GM18867 (cell line): ENCODE results near the gene SETD2.
"Not testable (repeated sequence)": the region's sequence is repeated elsewhere in the genome, so short reads cannot be mapped to it uniquely, and the experiment has no call there.

Experiments
- ATAC-seq: cut with Tn5 transposase; IDR thresholded peaks from one replicate; pipeline ENCODE4 v1.9.1; 2021; ENCODE audit warnings: mild to moderate bottlenecking, moderate library complexity; ENCODE audit not compliant: unreplicated experiment

SETD2 gene

GRCh38 chr3:47164007-47164881 lies at the start of gene SETD2:
SETD2 (minus strand) TSS chr3:47164113; CDS start chr3:47163924, 189 bp downstream.
- peak; percentile 78 for ATAC-seq

GRCh38 chr3:47210863-47211405 lies 47.0 kb upstream of the SETD2 start:
- no peak for ATAC-seq

GRCh38 chr3:47206022-47206421 lies 42.1 kb upstream of the SETD2 start:
- ATAC-seq, result not testable (repeated sequence)

GRCh38 chr3:47204875-47205274 lies 41.0 kb upstream of the SETD2 start:
- ATAC-seq, result no peak

- no peak for ATAC-seq
Measured at GRCh38 chr3:47202542-47202941, 38.6 kb upstream of the SETD2 start.

- no peak for ATAC-seq
Measured at GRCh38 chr3:47197287-47197686, 33.4 kb upstream of the SETD2 start.

- ATAC-seq, result no peak
Measured at GRCh38 chr3:47194994-47195393, 31.1 kb upstream of the SETD2 start.

- ATAC-seq, result no peak
Measured at GRCh38 chr3:47193871-47194859, 30.3 kb upstream of the SETD2 start.

GRCh38 chr3:47186285-47186684 lies 22.4 kb upstream of the SETD2 start:
- no peak for ATAC-seq

- ATAC-seq, result not testable (repeated sequence)
Measured at GRCh38 chr3:47181685-47182084, 17.8 kb upstream of the SETD2 start.

GRCh38 chr3:47180011-47180410 lies 16.1 kb upstream of the SETD2 start:
- not testable (repeated sequence) for ATAC-seq

GRCh38 chr3:47176582-47176981 lies 12.7 kb upstream of the SETD2 start:
- no peak for ATAC-seq

- peak; percentile 31 for ATAC-seq
Measured at GRCh38 chr3:47163169-47164006, 525 bp downstream of the SETD2 start.

GRCh38 chr3:47162697-47163168 lies 1.2 kb downstream of the SETD2 start:
- no peak for ATAC-seq

- no peak for ATAC-seq
Measured at GRCh38 chr3:47161983-47162696, 1.8 kb downstream of the SETD2 start.

- no peak for ATAC-seq
Measured at GRCh38 chr3:47159820-47160219, 4.1 kb downstream of the SETD2 start.

- no peak for ATAC-seq
Measured at GRCh38 chr3:47158208-47158607, 5.7 kb downstream of the SETD2 start.

GRCh38 chr3:47156396-47156795 lies 7.5 kb downstream of the SETD2 start:
- ATAC-seq, result no peak

- ATAC-seq, result no peak
Measured at GRCh38 chr3:47152578-47152977, 11.3 kb downstream of the SETD2 start.

- ATAC-seq, result no peak
Measured at GRCh38 chr3:47151836-47152235, 12.1 kb downstream of the SETD2 start.
